HG02571 (cell line): ENCODE data around the gene RECK.
"Not testable (repeated sequence)": the region's sequence is repeated elsewhere in the genome, so short reads cannot be mapped to it uniquely, and the experiment has no call there.

ENCODE experiments used
- ATAC-seq: cut with Tn5 transposase; IDR thresholded peaks from one replicate; pipeline ENCODE4 v1.9.1; 2021; ENCODE audit warnings: mild to moderate bottlenecking, moderate library complexity; ENCODE audit not compliant: unreplicated experiment

RECK gene

DNA sequence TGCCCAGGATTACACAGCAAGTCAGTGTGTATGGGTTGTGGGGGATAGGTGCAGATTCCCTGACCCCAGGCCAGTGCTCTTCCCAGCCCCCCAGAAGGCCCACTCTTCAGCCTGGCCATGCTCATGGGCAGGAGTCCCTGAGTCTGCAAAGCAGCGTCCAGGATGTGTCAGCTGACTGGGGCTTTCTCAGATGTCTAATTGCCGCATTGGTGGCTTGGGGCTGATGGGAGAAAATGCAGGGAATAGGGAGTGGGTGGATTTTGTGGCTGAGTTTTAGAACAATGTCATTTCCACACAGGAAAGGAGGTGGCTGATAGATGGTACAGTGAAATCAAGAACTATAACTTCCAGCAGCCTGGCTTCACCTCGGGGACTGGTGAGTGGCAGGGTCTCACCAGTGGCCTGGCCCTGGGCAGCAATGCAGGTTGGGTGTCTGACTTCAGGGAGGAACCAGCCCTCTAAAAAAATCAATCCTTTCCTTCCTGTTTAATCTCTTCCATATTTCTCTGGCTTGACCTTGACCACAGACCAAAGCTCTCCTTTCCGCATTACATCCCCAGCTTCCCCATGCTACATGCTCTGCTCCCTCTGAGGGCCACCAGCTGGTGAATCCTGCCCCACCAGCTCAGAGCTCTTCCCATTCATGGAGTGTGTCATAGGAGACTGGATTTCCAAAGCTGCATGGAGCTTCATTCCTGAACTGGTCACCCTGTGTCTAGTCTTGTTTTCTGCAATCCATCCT, 114.0 kb downstream of the RECK start:
- no peak for ATAC-seq

GRCh38 chr9:36151316-36152210, 114.8 kb downstream of the RECK start:
- ATAC-seq, result peak; percentile 69

DNA sequence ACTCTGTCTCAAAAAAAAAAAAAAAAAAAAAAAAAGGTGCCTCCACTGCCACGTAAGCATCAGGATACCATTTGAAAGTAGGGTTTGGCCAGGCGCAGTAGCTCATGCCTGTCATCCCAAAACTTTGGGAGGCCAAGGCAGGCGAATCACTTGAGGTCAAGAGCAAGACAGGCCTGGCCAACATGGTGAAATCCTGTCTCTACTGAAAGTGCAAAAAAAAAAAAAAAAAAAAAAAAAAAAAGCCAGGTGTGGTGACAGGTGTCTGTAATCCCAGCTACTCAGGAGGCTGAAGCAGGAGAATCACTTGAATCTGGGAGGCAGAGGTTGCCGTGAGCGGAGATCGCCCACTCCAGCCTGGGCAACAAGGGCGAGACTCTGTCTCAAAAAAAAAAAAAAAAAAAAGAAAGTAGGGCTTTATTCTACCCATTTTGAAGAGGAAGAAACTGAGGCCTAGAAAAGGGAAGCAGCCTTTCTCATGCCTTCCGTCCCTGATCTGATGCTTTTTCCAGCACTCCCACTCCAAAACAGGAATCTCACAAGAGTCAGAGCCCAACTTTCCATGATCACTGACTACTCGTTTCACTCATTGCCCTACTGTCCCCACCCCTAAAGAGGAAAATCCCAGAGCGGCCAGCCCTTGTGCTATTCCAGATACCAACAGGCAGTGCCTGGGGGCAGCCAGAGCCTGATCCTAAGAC, 116.2 kb downstream of the RECK start:
- ATAC-seq, result no peak

DNA sequence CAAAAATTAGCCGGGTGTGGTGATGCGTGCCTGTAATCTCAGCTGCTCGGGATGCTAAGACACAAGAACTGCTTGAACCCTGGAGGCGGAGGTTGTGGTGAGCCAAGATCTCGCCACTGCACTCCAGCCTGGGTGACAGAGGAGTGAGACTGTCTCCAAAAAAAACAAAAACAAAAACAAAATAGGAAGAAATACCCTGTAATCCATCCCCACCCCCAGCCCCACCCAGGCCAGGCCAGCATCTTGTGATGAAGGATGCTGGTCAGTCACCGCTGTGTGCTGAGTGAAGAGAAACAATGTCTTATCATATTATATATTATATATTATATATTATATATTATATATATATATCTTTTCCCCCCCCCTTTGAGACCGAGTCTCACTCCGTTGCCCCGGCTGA, 117.0 kb downstream of the RECK start:
- no peak for ATAC-seq

- no peak for ATAC-seq
Observed at GRCh38 chr9:36154331-36154952, 117.7 kb downstream of the RECK start.

DNA sequence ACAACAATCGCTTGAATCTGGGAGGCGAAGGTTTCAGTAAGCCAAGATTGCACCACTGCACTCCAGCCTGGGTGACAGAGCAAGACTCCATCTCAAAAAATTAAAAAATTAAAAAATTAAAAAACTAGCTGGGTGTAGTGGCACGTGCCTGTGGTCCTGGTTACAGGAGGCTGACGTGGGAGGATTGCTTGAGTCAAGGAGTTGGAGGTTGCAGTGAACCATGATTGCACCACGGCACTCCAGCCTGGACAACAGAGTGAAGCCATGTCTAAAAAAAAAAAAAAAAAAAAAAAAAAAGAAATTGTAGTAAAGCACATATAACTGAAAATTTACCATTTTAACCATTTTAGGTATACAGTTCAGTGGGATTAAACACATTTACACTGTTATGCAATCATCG, 119.4 kb downstream of the RECK start:
- ATAC-seq, result no peak

DNA sequence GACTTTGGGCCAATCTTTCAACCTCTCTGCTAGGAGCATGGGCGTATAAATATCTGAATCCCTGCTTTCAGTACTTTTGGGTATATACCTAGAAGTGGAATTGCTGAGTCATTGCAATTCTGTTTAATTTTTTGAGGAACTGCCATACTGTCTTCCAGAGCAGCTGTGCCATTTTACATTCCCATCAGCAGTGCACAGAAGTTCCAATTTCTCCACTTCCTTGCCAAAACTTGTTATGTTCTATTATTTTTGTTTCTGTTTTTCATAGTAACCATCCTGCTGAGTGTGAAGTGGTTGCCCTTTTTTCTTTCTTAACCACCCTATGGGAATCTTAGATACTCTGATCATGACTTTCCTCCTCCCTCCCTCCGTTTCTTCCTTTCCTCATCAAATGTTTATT, 121.4 kb downstream of the RECK start:
- no peak for ATAC-seq

DNA sequence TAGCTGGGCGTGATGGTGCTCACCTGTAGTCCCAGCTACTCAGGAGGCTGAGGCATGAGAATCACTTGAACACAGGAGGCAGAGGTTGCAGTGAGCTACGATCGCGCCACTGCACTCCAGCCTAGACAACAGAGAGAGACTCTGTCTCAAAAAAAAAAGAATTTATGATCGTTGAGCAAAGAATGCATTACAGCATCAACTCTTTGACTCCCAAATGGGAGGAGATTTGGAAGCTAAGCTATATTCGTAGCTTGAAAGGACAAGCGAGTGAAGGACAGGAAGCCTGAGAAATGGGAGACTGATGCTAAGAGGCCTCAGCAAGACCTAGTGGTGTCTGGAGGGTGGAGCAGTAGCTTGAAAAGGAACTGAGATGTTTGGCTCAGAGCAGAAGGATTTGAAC, 122.2 kb downstream of the RECK start:
- ATAC-seq, result no peak

GRCh38 chr9:36159509-36159908, 122.8 kb downstream of the RECK start:
- not testable (repeated sequence) for ATAC-seq

DNA sequence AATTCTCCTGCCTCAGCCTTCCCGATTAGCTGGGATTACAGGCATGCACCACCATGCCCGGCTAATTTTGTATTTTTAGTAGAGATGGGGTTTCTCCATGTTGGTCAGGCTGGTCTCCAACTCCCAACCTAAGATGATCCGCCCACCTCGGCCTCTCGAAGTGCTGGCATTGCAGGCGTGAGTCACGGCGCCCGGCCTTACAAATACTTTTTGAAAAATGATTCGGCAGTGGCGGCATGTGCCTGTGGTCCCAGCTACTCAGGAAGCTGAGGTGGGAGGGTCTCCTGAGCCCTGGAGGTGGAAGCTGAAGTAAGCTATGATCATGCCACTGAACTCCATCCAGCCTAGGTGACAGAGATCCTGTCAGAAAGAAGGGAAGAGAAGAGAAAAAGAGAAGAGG, 123.4 kb downstream of the RECK start:
- not testable (repeated sequence) for ATAC-seq

GRCh38 chr9:36161187-36161586, 124.5 kb downstream of the RECK start:
- ATAC-seq, result no peak

DNA sequence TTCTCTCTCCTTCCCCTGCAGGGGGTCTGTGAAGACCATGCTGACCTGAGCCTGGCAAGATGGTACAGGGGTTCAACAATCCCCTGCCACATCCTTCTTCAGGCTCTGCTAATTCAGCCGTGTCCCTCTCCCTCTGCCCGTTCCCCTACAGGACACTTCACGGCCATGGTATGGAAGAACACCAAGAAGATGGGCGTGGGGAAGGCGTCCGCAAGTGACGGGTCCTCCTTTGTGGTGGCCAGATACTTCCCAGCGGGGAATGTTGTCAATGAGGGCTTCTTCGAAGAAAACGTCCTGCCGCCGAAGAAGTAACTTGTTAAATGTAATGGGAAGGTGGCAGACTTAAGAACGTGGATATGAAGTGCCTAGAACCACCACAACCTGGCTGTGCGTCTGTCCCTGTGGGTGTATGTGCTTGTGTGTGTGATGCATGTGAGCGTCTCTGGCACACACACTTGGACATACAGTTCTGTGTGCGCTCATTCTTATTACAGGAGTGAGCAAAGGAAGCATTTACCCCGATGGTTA, 125.6 kb downstream of the RECK start:
- ATAC-seq, result no peak

GRCh38 chr9:36163049-36163785, 126.5 kb downstream of the RECK start:
- ATAC-seq, result no peak

- ATAC-seq, result no peak
Observed at GRCh38 chr9:36163786-36164170, 127.1 kb downstream of the RECK start.

DNA sequence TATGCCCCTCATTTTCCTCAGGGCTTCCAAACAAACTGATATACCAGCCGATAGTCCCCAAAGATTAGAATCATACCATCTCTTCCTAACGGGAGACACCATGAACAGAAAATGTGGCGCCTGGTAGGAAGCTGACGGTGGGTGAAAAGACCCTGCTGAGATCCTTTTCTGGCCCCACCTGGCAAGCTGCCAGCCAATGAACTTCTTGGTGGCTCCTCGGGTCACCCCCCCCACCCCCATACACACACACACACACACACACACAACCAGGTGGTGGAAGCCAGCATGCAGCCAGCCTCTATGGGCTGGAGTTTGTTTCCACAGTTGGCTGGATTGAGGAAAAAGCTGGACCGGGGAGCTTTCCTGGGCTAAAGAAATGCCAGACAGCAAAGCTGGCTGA, 127.7 kb downstream of the RECK start:
- no peak for ATAC-seq

GRCh38 chr9:36164989-36165388, 128.3 kb downstream of the RECK start:
- no peak for ATAC-seq

DNA sequence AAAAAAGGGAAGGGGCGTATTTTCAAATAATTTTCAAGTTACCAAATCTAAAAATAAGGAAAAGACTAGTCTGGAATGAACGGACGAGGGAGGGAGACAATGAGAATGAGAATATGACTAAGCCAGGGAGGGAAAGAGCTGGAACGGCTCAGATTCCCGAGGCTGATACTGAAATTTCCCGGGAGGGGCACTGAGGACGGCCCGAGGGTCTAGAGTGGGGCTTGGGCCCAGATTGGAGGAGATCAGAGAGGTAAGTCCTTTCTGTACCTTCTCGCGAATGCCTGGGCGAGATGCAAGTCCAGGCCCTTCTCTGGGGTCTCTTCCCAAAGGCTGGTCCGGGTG, 129.1 kb downstream of the RECK start:
- no peak for ATAC-seq

GRCh38 chr9:36166168-36166927, 129.6 kb downstream of the RECK start:
- ATAC-seq, result peak; percentile 87

GRCh38 chr9:36169166-36169565, 132.5 kb downstream of the RECK start, which contains the start of gene CCIN:
Gene CCIN, plus strand, starts transcription at chr9:36169388. Its CDS starts 115 bp downstream, at chr9:36169503.
- no peak for ATAC-seq
